ENCODE results near the gene ANO6. TPM values are rescaled to one million over a fixed set of nuclear protein-coding genes. Genes with fewer than 3 reads are reported as not detected.
A peak's percentile ranks its signal among the peaks of the same experiment; 100 is the strongest.

The ANO6 gene
- total and polyA plus RNA-seq, 4 donors, result 8.7 to 102 (median 40.5) TPM

DNA sequence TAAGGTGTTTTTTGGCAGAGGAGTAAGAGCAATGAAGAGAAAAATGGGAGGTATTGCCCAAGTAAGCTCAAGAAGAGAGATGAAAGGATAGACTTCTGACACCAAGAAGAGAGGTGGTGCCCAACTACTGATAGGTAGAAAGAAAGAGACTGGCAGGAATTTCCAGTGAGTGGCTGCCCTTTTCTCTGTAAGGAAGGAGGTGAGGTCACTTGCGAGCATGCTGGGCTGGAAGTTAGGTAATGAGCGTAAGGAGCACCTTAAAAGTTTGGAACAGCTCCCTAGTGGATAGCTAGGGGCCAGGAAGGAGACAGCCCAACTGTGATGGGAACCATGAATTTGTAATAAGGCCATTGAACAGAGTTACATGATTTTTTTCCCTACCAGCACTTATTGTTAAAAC lies 127.0 kb downstream of the ANO6 start:
- 95 to 97% methylated on average over 2 of the region's 2 CpGs for WGBS, 2 donors
- H3K9me3 ChIP-seq (ENCODE audit: control insufficient read depth in 4 of 4, insufficient read depth in 3 of 4, low read length in 3 of 4), result no peaks in the 10 kb centered on the region
- no peak overlapping the region for H3K27ac ChIP-seq (ENCODE audit: low read depth in 1 of 2, low read length in 1 of 2)
- DNase-seq (no peak), ATAC-seq (ENCODE audit: insufficient read depth, low FRiP score) (no peak)
- peaks cover 0 to 13% (median 0%) of the 10 kb centered on the region in 5 donors for H3K4me1 ChIP-seq (ENCODE audit: control insufficient read depth in 5 of 5, insufficient read depth in 5 of 5, low read length in 5 of 5)
- no peak overlapping the region for H3K4me3 ChIP-seq
- peaks cover 0 to 2% (median 0%) of the 10 kb centered on the region in 4 donors for H3K36me3 ChIP-seq (ENCODE audit: control insufficient read depth in 4 of 4, insufficient read depth in 4 of 4, low read length in 4 of 4)
- no peaks in the 10 kb centered on the region for H3K27me3 ChIP-seq (ENCODE audit: control insufficient read depth in 3 of 3, insufficient read depth in 3 of 3, low read length in 2 of 3)
- TF ChIP-seq, protein P1, sequence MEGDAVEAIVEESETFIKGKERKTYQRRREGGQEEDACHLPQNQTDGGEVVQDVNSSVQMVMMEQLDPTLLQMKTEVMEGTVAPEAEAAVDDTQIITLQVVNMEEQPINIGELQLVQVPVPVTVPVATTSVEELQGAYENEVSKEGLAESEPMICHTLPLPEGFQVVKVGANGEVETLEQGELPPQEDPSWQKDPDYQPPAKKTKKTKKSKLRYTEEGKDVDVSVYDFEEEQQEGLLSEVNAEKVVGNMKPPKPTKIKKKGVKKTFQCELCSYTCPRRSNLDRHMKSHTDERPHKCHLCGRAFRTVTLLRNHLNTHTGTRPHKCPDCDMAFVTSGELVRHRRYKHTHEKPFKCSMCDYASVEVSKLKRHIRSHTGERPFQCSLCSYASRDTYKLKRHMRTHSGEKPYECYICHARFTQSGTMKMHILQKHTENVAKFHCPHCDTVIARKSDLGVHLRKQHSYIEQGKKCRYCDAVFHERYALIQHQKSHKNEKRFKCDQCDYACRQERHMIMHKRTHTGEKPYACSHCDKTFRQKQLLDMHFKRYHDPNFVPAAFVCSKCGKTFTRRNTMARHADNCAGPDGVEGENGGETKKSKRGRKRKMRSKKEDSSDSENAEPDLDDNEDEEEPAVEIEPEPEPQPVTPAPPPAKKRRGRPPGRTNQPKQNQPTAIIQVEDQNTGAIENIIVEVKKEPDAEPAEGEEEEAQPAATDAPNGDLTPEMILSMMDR (IDR thresholded peaks at IDR 0.05; ENCODE audit: control extremely low read depth, extremely low read depth), result no peak
- H3K9ac ChIP-seq (ENCODE audit: insufficient read depth in 1 of 2, low read length in 2 of 2), result no peak overlapping the region

DNA sequence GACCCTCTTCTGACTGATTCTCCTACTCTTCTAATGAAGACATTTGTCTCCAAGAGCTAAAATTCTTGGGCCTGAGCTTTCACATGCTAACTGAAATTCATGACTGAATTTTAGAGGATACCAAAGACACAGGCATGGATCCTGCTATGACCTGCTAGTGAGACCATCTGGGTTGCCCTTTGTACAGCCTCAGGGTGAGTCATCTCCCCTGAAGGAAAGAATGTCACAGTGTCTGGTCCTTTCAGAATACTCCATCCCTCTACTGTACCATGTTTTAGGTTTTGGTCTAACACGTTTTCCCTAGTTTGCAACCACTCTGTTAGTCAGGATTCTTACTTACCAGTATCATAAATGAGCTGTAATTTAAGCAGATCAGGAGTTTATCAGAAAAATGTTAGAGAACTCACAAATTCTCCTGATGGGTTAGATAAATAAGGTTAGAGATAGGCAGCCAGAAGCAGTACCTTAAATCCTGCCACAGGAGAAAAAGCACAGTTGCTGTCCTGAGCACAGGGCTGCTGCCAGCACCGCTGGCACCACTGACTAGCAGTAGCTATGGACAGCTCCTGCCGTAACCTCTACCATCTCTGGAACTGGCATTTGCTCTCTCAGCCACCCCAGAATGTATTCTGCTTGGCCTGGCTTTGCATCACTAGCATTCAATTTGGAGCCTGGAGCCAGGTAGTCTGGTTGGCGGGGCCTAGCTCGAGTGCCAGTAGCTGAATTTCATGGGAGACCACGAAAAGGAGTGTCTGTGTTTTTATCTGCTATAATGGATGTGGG lies 127.6 kb downstream of the ANO6 start:
- Histone ChIP-seq H3K36me3 (ENCODE audit: control insufficient read depth in 4 of 4, insufficient read depth in 4 of 4, low read length in 4 of 4) (peaks cover under 1 to 7% (median under 1%) of the 10 kb centered on the region in 4 donors), H3K9ac (ENCODE audit: insufficient read depth in 1 of 2, low read length in 2 of 2) (no peak overlapping the region), H3K27ac (ENCODE audit: low read depth in 1 of 2, low read length in 1 of 2) (no peak overlapping the region), H3K4me3 (no peak overlapping the region), H3K27me3 (ENCODE audit: control insufficient read depth in 3 of 3, insufficient read depth in 3 of 3, low read length in 2 of 3) (no peaks in the 10 kb centered on the region), H3K4me1 (ENCODE audit: control insufficient read depth in 5 of 5, insufficient read depth in 5 of 5, low read length in 5 of 5) (peaks cover 0 to 9% (median 0%) of the 10 kb centered on the region in 5 donors), H3K9me3 (ENCODE audit: control insufficient read depth in 4 of 4, insufficient read depth in 3 of 4, low read length in 3 of 4) (no peaks in the 10 kb centered on the region)
- ATAC-seq (ENCODE audit: insufficient read depth, low FRiP score) (no peak), DNase-seq (no peak)
- WGBS, 2 donors, result 95 to 96% methylated on average over 6 of the region's 6 CpGs
- TF ChIP-seq, protein P1 (IDR thresholded peaks at IDR 0.05; ENCODE audit: control extremely low read depth, extremely low read depth), result no peak

DNA sequence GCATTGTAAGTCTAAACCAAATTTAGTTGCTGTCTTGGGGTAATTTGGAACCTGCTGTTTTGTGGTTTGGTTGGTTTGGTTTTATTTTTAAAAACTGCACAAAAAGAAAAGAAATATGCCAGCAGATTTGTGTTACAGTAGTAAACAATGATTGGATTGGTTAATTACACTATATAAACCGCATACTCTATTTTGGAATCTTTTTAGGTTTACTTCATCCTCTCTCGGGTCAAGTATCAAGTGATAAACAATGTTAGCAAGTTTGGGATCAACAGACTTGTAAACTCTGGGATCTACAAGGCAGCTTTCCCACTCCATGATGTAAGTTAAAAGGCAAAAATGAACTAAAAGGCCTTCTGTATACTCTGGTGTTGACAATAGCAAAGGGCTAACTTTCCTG lies 132.4 kb downstream of the ANO6 start:
- peak overlapping the region in 1 of 2 donors; percentile 6 for H3K27ac ChIP-seq (ENCODE audit: low read depth in 1 of 2, low read length in 1 of 2)
- H3K27me3 ChIP-seq (ENCODE audit: control insufficient read depth in 3 of 3, insufficient read depth in 3 of 3, low read length in 2 of 3), result no peaks in the 10 kb centered on the region
- no peak overlapping the region for H3K4me3 ChIP-seq
- TF ChIP-seq, protein P1 (IDR thresholded peaks at IDR 0.05; ENCODE audit: control extremely low read depth, extremely low read depth), result no peak
- 90 to 93% methylated on average over 2 of the region's 2 CpGs for WGBS, 2 donors
- H3K9ac ChIP-seq (ENCODE audit: insufficient read depth in 1 of 2, low read length in 2 of 2), result no peak overlapping the region
- DNase-seq (no peak), ATAC-seq (ENCODE audit: insufficient read depth, low FRiP score) (no peak)
- peaks cover 0 to 2% (median 0%) of the 10 kb centered on the region in 5 donors for H3K4me1 ChIP-seq (ENCODE audit: control insufficient read depth in 5 of 5, insufficient read depth in 5 of 5, low read length in 5 of 5)
- no peaks in the 10 kb centered on the region for H3K9me3 ChIP-seq (ENCODE audit: control insufficient read depth in 4 of 4, insufficient read depth in 3 of 4, low read length in 3 of 4)
- peaks cover 4 to 18% (median 14%) of the 10 kb centered on the region in 4 donors for H3K36me3 ChIP-seq (ENCODE audit: control insufficient read depth in 4 of 4, insufficient read depth in 4 of 4, low read length in 4 of 4)
